Amygdala (tissue), 56 donors: Measurements from ENCODE around the gene SPDYE11.
"Not testable (repeated sequence)": the region's sequence is repeated elsewhere in the genome, so short reads cannot be mapped to it uniquely, and the experiment has no call there.

Experiments used
- DNase-seq, 56 donors: peaks; one replicate each; lab custom pipeline; 2025; lab: John Stamatoyannopoulos, UW

SPDYE11 gene

GRCh38 chr7:73057811-73058210, at the start of gene SPDYE11:
SPDYE11 (minus strand) TSS chr7:73057911; CDS start chr7:73056111, 1,800 bp downstream.
- not testable (repeated sequence) for DNase-seq

GRCh38 chr7:73085938-73086337, 28.2 kb upstream of the SPDYE11 start, which contains the start of gene SPDYE9:
SPDYE9 (minus strand) TSS chr7:73086038; CDS start chr7:73084238, 1,800 bp downstream.
- DNase-seq = not testable (repeated sequence)

- DNase-seq = not testable (repeated sequence)
These were observed 28.0 kb downstream of the SPDYE11 start, which contains the start of gene SPDYE8 for GRCh38 chr7:73029666-73030065. SPDYE8 (minus strand) TSS chr7:73029766; CDS start chr7:73027966, 1,800 bp downstream.

GRCh38 chr7:73006491-73006890, 51.2 kb downstream of the SPDYE11 start:
- not testable (repeated sequence) for DNase-seq

GRCh38 chr7:73005693-73006447, 51.8 kb downstream of the SPDYE11 start:
- not testable (repeated sequence) for DNase-seq

GRCh38 chr7:73005356-73005692, 52.4 kb downstream of the SPDYE11 start:
- DNase-seq = not testable (repeated sequence)

GRCh38 chr7:72997887-72998468, 59.7 kb downstream of the SPDYE11 start:
- not testable (repeated sequence) for DNase-seq
